H1 (cell line): ENCODE data around the gene MAP2K2. TPM values are rescaled to one million over a fixed set of nuclear protein-coding genes. Genes with fewer than 3 reads are reported as not detected.

ENCODE experiments used
- CTCF ChIA-PET: fragments of 300-600 bp; sonication (Branson Sonifier 250); formaldehyde crosslinking; loops from one replicate; lab custom pipeline; 2021; ENCODE audit not compliant: partially characterized antibody; lab: Charles Lee
- POLR2A ChIA-PET: fragments of 300-600 bp; sonication (Branson Sonifier 250); formaldehyde crosslinking; loops from one replicate; lab custom pipeline; 2021; ENCODE audit warnings: inconsistent platforms; ENCODE audit not compliant: partially characterized antibody; lab: Charles Lee
- DNase-seq, 2 experiments: peaks; one replicate each; pipeline versions ENCODE4 v3.0.0 to v3.0.0-alpha.2; 2010 to 2022; ENCODE audit warnings: low spot score in 2 of 2, low read depth in 1 of 2, mixed read lengths in 1 of 2
- FAIRE-seq: peaks from 2 replicates; lab custom pipeline; 2011; peaks lifted over from hg19 to GRCh38; lab: Jason Lieb, UNC
- H2AFZ ChIP-seq: 2 replicates; pipeline ENCODE4 v1.8.1; 2012; ENCODE audit warnings: low read length, inconsistent platforms
- H2AK5ac ChIP-seq: 2 replicates; pipeline ENCODE4 v1.6.1; 2013; ENCODE audit warnings: low read depth, low read length
- H2BK120ac ChIP-seq: replicated peaks from 2 replicates; pipeline ENCODE3; 2013; ENCODE audit warnings: low read depth, low read length, inconsistent platforms
- H2BK12ac ChIP-seq: 2 replicates; pipeline ENCODE4 v1.6.1; 2013; ENCODE audit warnings: low read depth, low read length
- H2BK15ac ChIP-seq: 2 replicates; pipeline ENCODE4 v1.6.1; 2013; ENCODE audit warnings: low read length
- H2BK20ac ChIP-seq: 2 replicates; pipeline ENCODE4 v1.6.1; 2013; ENCODE audit warnings: low read length
- H2BK5ac ChIP-seq: 2 replicates; pipeline ENCODE4 v1.6.1; 2013; ENCODE audit warnings: low read depth, low read length
- H3K14ac ChIP-seq: 2 replicates; pipeline ENCODE4 v1.6.1; 2013; ENCODE audit warnings: inconsistent platforms; ENCODE audit not compliant: insufficient read length
- H3K18ac ChIP-seq: 2 replicates; pipeline ENCODE4 v1.6.1; 2013; ENCODE audit warnings: low read length; ENCODE audit errors: extremely low read depth
- H3K23ac ChIP-seq: 2 replicates; pipeline ENCODE4 v1.6.1; 2013; ENCODE audit warnings: inconsistent platforms; ENCODE audit not compliant: insufficient read length
- H3K23me2 ChIP-seq: 2 replicates; pipeline ENCODE4 v1.6.1; 2013; ENCODE audit warnings: low read depth, low read length
- H3K27ac ChIP-seq: 2 replicates; pipeline ENCODE4 v1.6.1; 2011; ENCODE audit warnings: low read depth, low read length, inconsistent platforms
- H3K27me3 ChIP-seq, 4 experiments: replicated peaks in 1 of 4; 1 replicate in 1 of 4; 2 replicates in 3 of 4; pipeline versions ENCODE4 v1.6.1 to v1.8.1; 2011 to 2013; ENCODE audit warnings: low read length in 3 of 4, mild to moderate bottlenecking in 3 of 4, inconsistent platforms in 2 of 4, mixed read lengths in 2 of 4, moderate library complexity in 1 of 4; ENCODE audit not compliant: control insufficient read depth in 3 of 4, insufficient read depth in 3 of 4; ENCODE audit errors: extremely low read depth in 1 of 4
- H3K36me3 ChIP-seq, 4 experiments: 2 replicates each; pipeline versions ENCODE4 v1.6.1 to v1.8.1; 2011 to 2013; ENCODE audit warnings: mild to moderate bottlenecking in 4 of 4, low read length in 3 of 4, moderate library complexity in 2 of 4, control low read depth in 1 of 4, inconsistent platforms in 1 of 4; ENCODE audit not compliant: insufficient read depth in 4 of 4, control insufficient read depth in 2 of 4
- H3K4ac ChIP-seq: replicated peaks from 2 replicates; pipeline ENCODE3; 2013; ENCODE audit warnings: low read length, low read depth, mixed read lengths, inconsistent platforms; ENCODE audit not compliant: insufficient read length
- H3K4me1 ChIP-seq, 4 experiments: replicated peaks in 1 of 4; 1 replicate in 1 of 4; 2 replicates in 3 of 4; pipeline versions ENCODE4 v1.6.1 to v1.8.1; 2011 to 2013; ENCODE audit warnings: low read length in 3 of 4, inconsistent platforms in 2 of 4, mixed read lengths in 1 of 4; ENCODE audit not compliant: insufficient read depth in 4 of 4, control insufficient read depth in 3 of 4
- H3K4me2 ChIP-seq, 2 experiments: 2 replicates each; pipeline versions ENCODE4 v1.6.1 to v1.8.1; 2011 to 2013; ENCODE audit warnings: low read depth in 2 of 2, low read length in 2 of 2, control low read depth in 1 of 2, inconsistent platforms in 1 of 2, mild to moderate bottlenecking in 1 of 2; ENCODE audit not compliant: insufficient read depth in 1 of 2
- H3K4me3 ChIP-seq, 4 experiments: fragments of 200-600, 300-600 bp in 1 of 4; sonication (generic), shearing (Covaris generic), sonication (Bioruptor Twin) in 1 of 4; 2 replicates each; pipeline versions ENCODE4 v1.5.1 to v1.8.1; 2011 to 2016; ENCODE audit warnings: low read length in 4 of 4, low read depth in 3 of 4, control low read depth in 2 of 4, inconsistent platforms in 2 of 4, mild to moderate bottlenecking in 2 of 4, mixed read lengths in 1 of 4, moderate library complexity in 1 of 4; ENCODE audit not compliant: insufficient read depth in 2 of 4; ENCODE audit errors: extremely low read depth in 1 of 4
- H3K56ac ChIP-seq: replicated peaks from 2 replicates; pipeline ENCODE3; 2013; ENCODE audit warnings: low read depth, mild to moderate bottlenecking, mixed read lengths, low read length, inconsistent platforms; ENCODE audit not compliant: insufficient read length
- H3K79me1 ChIP-seq: 2 replicates; pipeline ENCODE4 v1.6.1; 2013; ENCODE audit warnings: low read depth, low read length, control low read depth
- H3K79me2 ChIP-seq, 2 experiments: 2 replicates each; pipeline versions ENCODE4 v1.6.1 to v1.8.1; 2012 to 2013; ENCODE audit warnings: low read length in 2 of 2, mild to moderate bottlenecking in 2 of 2, inconsistent platforms in 1 of 2; ENCODE audit not compliant: insufficient read depth in 2 of 2, control insufficient read depth in 1 of 2
- H3K9ac ChIP-seq, 4 experiments: replicated peaks in 1 of 4; 1 replicate in 1 of 4; 2 replicates in 3 of 4; pipeline versions ENCODE4 v1.6.1 to v1.8.1; 2011 to 2013; ENCODE audit warnings: low read depth in 3 of 4, low read length in 3 of 4, control low read depth in 2 of 4, mild to moderate bottlenecking in 2 of 4, moderate library complexity in 2 of 4, inconsistent platforms in 1 of 4; ENCODE audit errors: extremely low read depth in 1 of 4
- H3K9me3 ChIP-seq, 2 experiments: 2 replicates each; pipeline versions ENCODE4 v1.6.1 to v1.8.1; 2012 to 2013; ENCODE audit warnings: mild to moderate bottlenecking in 2 of 2, moderate library complexity in 2 of 2, control low read depth in 1 of 2, inconsistent platforms in 1 of 2, low read depth in 1 of 2, low read length in 1 of 2, mixed read lengths in 1 of 2; ENCODE audit not compliant: insufficient read depth in 2 of 2
- H4K20me1 ChIP-seq, 2 experiments: replicated peaks in 1 of 2; 2 replicates each; pipeline versions ENCODE3 to v1.8.1; 2011 to 2013; ENCODE audit warnings: inconsistent platforms in 2 of 2, low read length in 2 of 2, mild to moderate bottlenecking in 1 of 2; ENCODE audit not compliant: insufficient read depth in 2 of 2, control insufficient read depth in 1 of 2
- H4K5ac ChIP-seq: 2 replicates; pipeline ENCODE4 v1.6.1; 2013; ENCODE audit warnings: low read length, low read depth, mixed read lengths, inconsistent platforms; ENCODE audit not compliant: insufficient read length
- H4K8ac ChIP-seq: 2 replicates; pipeline ENCODE4 v1.8.0; 2013; ENCODE audit warnings: mild to moderate bottlenecking, moderate library complexity, low read length, inconsistent platforms; ENCODE audit not compliant: insufficient read depth; ENCODE audit errors: extremely low read depth
- H4K91ac ChIP-seq: replicated peaks from 2 replicates; pipeline ENCODE3; 2013; ENCODE audit warnings: low read length, mixed read lengths, inconsistent platforms; ENCODE audit not compliant: insufficient read length
- BACH1 ChIP-seq: IDR thresholded peaks from 2 replicates; pipeline ENCODE4 v1.6.1; 2012; ENCODE audit warnings: low read length, improper control_type of control experiment
- BRCA1 ChIP-seq: IDR thresholded peaks from 2 replicates; pipeline ENCODE4 v1.6.1; 2012; ENCODE audit warnings: low read depth, low read length, improper control_type of control experiment
- CHD1 ChIP-seq: IDR thresholded peaks from 2 replicates; pipeline ENCODE4 v1.6.1; 2012; ENCODE audit warnings: low read depth, low read length, improper control_type of control experiment
- EZH2 ChIP-seq: fragments of 200-600 bp; sonication (generic); IDR thresholded peaks from 2 replicates; pipeline ENCODE4 v1.7.1; 2012; ENCODE audit warnings: low read depth, mild to moderate bottlenecking, moderate library complexity, low read length, inconsistent platforms; ENCODE audit not compliant: severe bottlenecking
- POU5F1 ChIP-seq: IDR thresholded peaks from 2 replicates; pipeline ENCODE4 v1.6.1; 2011; ENCODE audit warnings: low read depth, mild to moderate bottlenecking, low read length, moderate library complexity
- RXRA ChIP-seq: IDR thresholded peaks from 2 replicates; pipeline ENCODE4 v1.6.1; 2011; ENCODE audit warnings: low read depth, mild to moderate bottlenecking, low read length, moderate library complexity; ENCODE audit not compliant: insufficient read depth
- TAF1 ChIP-seq: IDR thresholded peaks from 2 replicates; pipeline ENCODE4 v1.6.1; 2011; ENCODE audit warnings: mild to moderate bottlenecking, low read depth, low read length
- TBP ChIP-seq: IDR thresholded peaks from 2 replicates; pipeline ENCODE4 v1.6.1; 2011; ENCODE audit warnings: low read depth, low read length, improper control_type of control experiment
- YY1 ChIP-seq: IDR thresholded peaks from 2 replicates; pipeline ENCODE4 v1.6.1; 2011; ENCODE audit warnings: low read depth, mild to moderate bottlenecking, low read length
- WGBS, 2 experiments: shearing (Covaris generic) in 1 of 2; methylation state at CpG; one replicate each; pipeline versions ENCODE4 v1.1.6 to v1.1.7; 2013 to 2015; ENCODE audit warnings: low lambda C conversion rate in 2 of 2, mixed read lengths in 2 of 2, inconsistent platforms in 1 of 2, low coverage in 1 of 2, missing lambda C conversion rate in 1 of 2; ENCODE audit not compliant: insufficient replicate concordance in 2 of 2, insufficient coverage in 1 of 2, insufficient read length in 1 of 2; ENCODE audit errors: extremely low coverage in 1 of 2, missing lambda C conversion rate in 1 of 2; 5-methylcytosine and 5-hydroxymethylcytosine counted together
- polyA plus RNA-seq, 7 experiments: library from polyadenylated mRNA; depleted of rRNA in 3 of 7; stranded (reverse) in 5 of 7; unstranded in 2 of 7; fragments of >200 nt in 5 of 7; fragments of 200-250 nt in 2 of 7; gene quantifications; 1 replicate in 5 of 7; 2 replicates in 1 of 7; 4 replicates in 1 of 7; pipeline versions ENCODE4 v1.2.1 to v1.2.3, GENCODE V29; 2011 to 2013; ENCODE audit warnings: missing spikeins in 2 of 7, mixed read lengths in 2 of 7
- total RNA-seq: library from RNA; stranded (reverse); fragmentation: NEBNext Ultra II Directional; extraction: Animal tissue kit (Norgen Biotek cat#: 25700); gene quantifications from 2 replicates; pipeline ENCODE4 v1.2.1, GENCODE V29; 2021
- TF ChIP-seq, protein P1 (sequence below): IDR thresholded peaks from 2 replicates; pipeline ENCODE4 v1.6.1; 2011; ENCODE audit warnings: low read depth, mild to moderate bottlenecking, low read length; ENCODE audit not compliant: insufficient read depth
- TF ChIP-seq, protein P2 (sequence below), 3 experiments: IDR thresholded peaks; 1 replicate in 2 of 3; 2 replicates in 1 of 3; pipeline versions ENCODE4 v1.5.1 to v1.6.1; 2011; ENCODE audit warnings: low read length in 3 of 3, mild to moderate bottlenecking in 3 of 3, inconsistent platforms in 2 of 3, low read depth in 1 of 3, moderate library complexity in 1 of 3; ENCODE audit not compliant: insufficient read depth in 1 of 3; ENCODE audit errors: control extremely low read depth in 1 of 3

MAP2K2 gene
- total and polyA plus RNA-seq, 2 of the 8 experiments (the other 6 are each of a cell fraction or from before 2014, with no cell fraction given) = 111 to 162 TPM

DNA sequence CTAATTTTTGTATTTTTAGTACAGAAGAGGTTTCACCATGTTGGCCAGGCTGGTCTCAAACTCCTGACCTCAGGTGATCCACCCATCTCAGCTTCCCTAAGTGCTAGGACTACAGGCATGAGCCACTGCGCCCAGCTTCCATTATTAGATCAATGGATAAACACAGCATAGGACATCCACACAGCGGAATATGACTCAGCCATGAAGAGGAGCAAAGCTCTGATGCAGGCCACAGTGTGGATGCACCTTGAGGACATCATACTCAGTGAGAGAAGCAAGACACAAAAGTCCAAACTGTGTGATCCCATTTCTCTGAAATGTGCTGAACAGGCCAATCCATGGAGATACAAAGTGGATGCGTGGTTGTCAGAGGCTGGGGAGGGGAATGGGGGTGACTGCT, 52.3 kb downstream of the MAP2K2 start:
- WGBS, 2 experiments = 95% methylated on average over 3 of the region's 3 CpGs; no CpG with 5 or more reads in 1 of the 2 experiments
- no peak overlapping the region for H4K91ac ChIP-seq
- no peak overlapping the region for H2BK12ac ChIP-seq
- no peak overlapping the region for H4K8ac ChIP-seq
- no peak overlapping the region for H3K14ac ChIP-seq
- H3K9me3 ChIP-seq = no peaks in the 10 kb centered on the region
- H3K23me2 ChIP-seq = peaks cover 2% of the 10 kb centered on the region; the same call in 1 of the 2 replicates
- H3K9ac ChIP-seq = no peak overlapping the region
- H3K18ac ChIP-seq = no peak overlapping the region
- no peak overlapping the region for H3K4me3 ChIP-seq
- no peak overlapping the region for H2BK5ac ChIP-seq
- H3K56ac ChIP-seq = no peak overlapping the region
- no peaks in the 10 kb centered on the region for H3K36me3 ChIP-seq
- H2BK120ac ChIP-seq = no peak overlapping the region
- no peaks in the 10 kb centered on the region for H3K79me1 ChIP-seq
- no peak for DNase-seq
- H4K5ac ChIP-seq = no peak overlapping the region
- no peak overlapping the region for H2BK15ac ChIP-seq
- H3K27me3 ChIP-seq = peaks cover 10 to 24% (median 22%) of the 10 kb centered on the region in 4 experiments
- POLR2A ChIA-PET = interaction anchor here (0.6 to 1.3 kb wide), 4 partner anchors 11 to 96 kb away, joined by 3 to 5 read pairs (median 4); no protein-coding TSS in a partner anchor
- H4K20me1 ChIP-seq = peaks cover 0 to 2% of the 10 kb centered on the region in 2 experiments
- no peaks in the 10 kb centered on the region for H3K79me2 ChIP-seq
- H3K4ac ChIP-seq = no peak overlapping the region
- no peak overlapping the region for H2AFZ ChIP-seq
- no peak for FAIRE-seq
- H3K4me1 ChIP-seq = peaks cover 0 to 4% (median 2%) of the 10 kb centered on the region in 4 experiments; a peak in 2 of 7 replicates
- H2AK5ac ChIP-seq = no peak overlapping the region
- H3K27ac ChIP-seq = no peak overlapping the region
- CTCF ChIA-PET = interaction anchor here (0.5 kb wide), 1 partner anchor 69 kb away, joined by 3 read pairs; no protein-coding TSS in a partner anchor
- H3K23ac ChIP-seq = no peak overlapping the region
- no peak overlapping the region for H2BK20ac ChIP-seq
- H3K4me2 ChIP-seq = no peak overlapping the region
- TF ChIP-seq YY1 = no peak
- no peak for TF ChIP-seq RXRA
- TF ChIP-seq TBP = no peak
- TF ChIP-seq EZH2 = no peak
- no peak for TF ChIP-seq CHD1
- TF ChIP-seq BACH1 = no peak
- no peak for TF ChIP-seq BRCA1
- TF ChIP-seq POU5F1 = no peak
- TF ChIP-seq, protein P1, sequence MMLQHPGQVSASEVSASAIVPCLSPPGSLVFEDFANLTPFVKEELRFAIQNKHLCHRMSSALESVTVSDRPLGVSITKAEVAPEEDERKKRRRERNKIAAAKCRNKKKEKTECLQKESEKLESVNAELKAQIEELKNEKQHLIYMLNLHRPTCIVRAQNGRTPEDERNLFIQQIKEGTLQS = no peak
- no peak for TF ChIP-seq TAF1
- TF ChIP-seq, protein P2, sequence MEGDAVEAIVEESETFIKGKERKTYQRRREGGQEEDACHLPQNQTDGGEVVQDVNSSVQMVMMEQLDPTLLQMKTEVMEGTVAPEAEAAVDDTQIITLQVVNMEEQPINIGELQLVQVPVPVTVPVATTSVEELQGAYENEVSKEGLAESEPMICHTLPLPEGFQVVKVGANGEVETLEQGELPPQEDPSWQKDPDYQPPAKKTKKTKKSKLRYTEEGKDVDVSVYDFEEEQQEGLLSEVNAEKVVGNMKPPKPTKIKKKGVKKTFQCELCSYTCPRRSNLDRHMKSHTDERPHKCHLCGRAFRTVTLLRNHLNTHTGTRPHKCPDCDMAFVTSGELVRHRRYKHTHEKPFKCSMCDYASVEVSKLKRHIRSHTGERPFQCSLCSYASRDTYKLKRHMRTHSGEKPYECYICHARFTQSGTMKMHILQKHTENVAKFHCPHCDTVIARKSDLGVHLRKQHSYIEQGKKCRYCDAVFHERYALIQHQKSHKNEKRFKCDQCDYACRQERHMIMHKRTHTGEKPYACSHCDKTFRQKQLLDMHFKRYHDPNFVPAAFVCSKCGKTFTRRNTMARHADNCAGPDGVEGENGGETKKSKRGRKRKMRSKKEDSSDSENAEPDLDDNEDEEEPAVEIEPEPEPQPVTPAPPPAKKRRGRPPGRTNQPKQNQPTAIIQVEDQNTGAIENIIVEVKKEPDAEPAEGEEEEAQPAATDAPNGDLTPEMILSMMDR (IDR thresholded peaks at IDR 0.05; ENCODE audit: control extremely low read depth in 1 of 3, insufficient read depth in 1 of 3, low read depth in 1 of 3, low read length in 3 of 3) = no peak
